SK-N-SH treated with all-trans-retinoic acid at 6 μM for 48 hours (cell line): Measurements from ENCODE around the gene HCK.
"Not testable (repeated sequence)": the region's sequence is repeated elsewhere in the genome, so short reads cannot be mapped to it uniquely, and the experiment has no call there.

Experiments
- ATAC-seq: fragments of 200-7000 bp; cut with Tn5 transposase; 3 replicates; pipeline ENCODE4 v1.9.1; 2020; ENCODE audit warnings: mild to moderate bottlenecking, moderate library complexity
- BACH2 ChIP-seq: fragments of 250-450 bp; sonication (Bioruptor Pico); IDR thresholded peaks from 2 replicates; pipeline ENCODE4 v1.9.0; 2021; ENCODE audit warnings: mild to moderate bottlenecking, borderline replicate concordance
- CREB5 ChIP-seq: fragments of 250-450 bp; sonication (Bioruptor Pico); IDR thresholded peaks from 2 replicates; pipeline ENCODE4 v1.5.1; 2020; ENCODE audit warnings: low read depth, mild to moderate bottlenecking, moderate library complexity
- CSDC2 ChIP-seq: fragments of 250-450 bp; sonication (Bioruptor Pico); IDR thresholded peaks from 2 replicates; pipeline ENCODE4 v1.5.0; 2020; ENCODE audit warnings: mild to moderate bottlenecking, moderate library complexity
- CSRNP3 ChIP-seq: fragments of 250-450 bp; sonication (Bioruptor Pico); IDR thresholded peaks from 2 replicates; pipeline ENCODE4 v1.5.1; 2021; ENCODE audit warnings: mild to moderate bottlenecking, moderate library complexity
- GLIS3 ChIP-seq: fragments of 250-450 bp; sonication (Bioruptor Pico); IDR thresholded peaks from 2 replicates; pipeline ENCODE4 v1.5.0; 2020; ENCODE audit warnings: mild to moderate bottlenecking, moderate library complexity
- ISL1 ChIP-seq: fragments of 250-450 bp; sonication (Bioruptor Pico); IDR thresholded peaks from 2 replicates; pipeline ENCODE4 v2.1.2; 2022; ENCODE audit warnings: mild to moderate bottlenecking, moderate library complexity
- OSR1 ChIP-seq: fragments of 250-450 bp; sonication (Bioruptor Pico); IDR thresholded peaks from 2 replicates; pipeline ENCODE4 v1.8.0; 2022; ENCODE audit warnings: moderate library complexity, mild to moderate bottlenecking, inconsistent platforms
- PPARA ChIP-seq: fragments of 250-450 bp; sonication (Bioruptor Pico); IDR thresholded peaks from 2 replicates; pipeline ENCODE4 v1.5.0; 2020; ENCODE audit warnings: mild to moderate bottlenecking, borderline replicate concordance
- RARB ChIP-seq: fragments of 250-450 bp; sonication (Bioruptor Pico); IDR thresholded peaks from 2 replicates; pipeline ENCODE4 v1.8.0; 2021; ENCODE audit warnings: mild to moderate bottlenecking, moderate library complexity
- SNAI2 ChIP-seq: fragments of 250-450 bp; sonication (Bioruptor Pico); IDR thresholded peaks from 2 replicates; pipeline ENCODE4 v1.5.0; 2020; ENCODE audit warnings: mild to moderate bottlenecking, moderate library complexity
- TCF4 ChIP-seq: fragments of 250-450 bp; sonication (Bioruptor Pico); IDR thresholded peaks from 2 replicates; pipeline ENCODE4 v1.8.0; 2021; ENCODE audit warnings: mild to moderate bottlenecking, moderate library complexity, borderline replicate concordance
- TOX ChIP-seq: fragments of 250-450 bp; sonication (Bioruptor Pico); IDR thresholded peaks from 2 replicates; pipeline ENCODE4 v1.8.0; 2021; ENCODE audit warnings: mild to moderate bottlenecking, moderate library complexity, borderline replicate concordance
- ZC3H10 ChIP-seq: fragments of 250-450 bp; sonication (Bioruptor Pico); IDR thresholded peaks from 2 replicates; pipeline ENCODE4 v1.5.1; 2021; ENCODE audit warnings: mild to moderate bottlenecking, moderate library complexity
- ZFP3 ChIP-seq: fragments of 250-450 bp; sonication (Bioruptor Pico); IDR thresholded peaks from 2 replicates; pipeline ENCODE4 v1.5.0; 2020; ENCODE audit warnings: mild to moderate bottlenecking, moderate library complexity
- ZFP30 ChIP-seq: fragments of 450-650 bp; formaldehyde crosslinking; IDR thresholded peaks from 2 replicates; pipeline ENCODE4 v1.5.0; 2022; ENCODE audit warnings: mild to moderate bottlenecking, moderate library complexity
- ZNF565 ChIP-seq: fragments of 450-650 bp; formaldehyde crosslinking; conservative IDR thresholded peaks from 2 replicates; pipeline ENCODE4 v1.5.0; 2020; ENCODE audit warnings: low read depth, mild to moderate bottlenecking, moderate library complexity
- ZNF70 ChIP-seq: fragments of 450-650 bp; formaldehyde crosslinking; IDR thresholded peaks from 2 replicates; pipeline ENCODE4 v1.5.0; 2020; ENCODE audit warnings: mild to moderate bottlenecking, moderate library complexity
- ZNF8 ChIP-seq: fragments of 450-650 bp; formaldehyde crosslinking; IDR thresholded peaks from 2 replicates; pipeline ENCODE4 v1.5.0; 2020; ENCODE audit warnings: mild to moderate bottlenecking, moderate library complexity
- TF ChIP-seq, protein P1 (sequence below): fragments of 250-450 bp; sonication (Bioruptor Pico); IDR thresholded peaks from 2 replicates; pipeline ENCODE4 v1.8.0; 2020; ENCODE audit warnings: mild to moderate bottlenecking, moderate library complexity, borderline replicate concordance
- TF ChIP-seq, protein P2 (sequence below): fragments of 250-450 bp; sonication (Bioruptor Pico); IDR thresholded peaks from 2 replicates; pipeline ENCODE4 v1.8.0; 2021; ENCODE audit warnings: low read depth, mild to moderate bottlenecking, moderate library complexity, borderline replicate concordance
- TF ChIP-seq, protein P3 (sequence below): fragments of 250-450 bp; sonication (Bioruptor Pico); IDR thresholded peaks from 2 replicates; pipeline ENCODE4 v1.5.0; 2020; ENCODE audit warnings: mild to moderate bottlenecking, moderate library complexity

The HCK gene

GRCh38 chr20:32029561-32029960 lies 22.5 kb upstream of the HCK start (continued):
- no peak for TF ChIP-seq OSR1 (CRISPR knock-in tag)
- TF ChIP-seq, protein P1, sequence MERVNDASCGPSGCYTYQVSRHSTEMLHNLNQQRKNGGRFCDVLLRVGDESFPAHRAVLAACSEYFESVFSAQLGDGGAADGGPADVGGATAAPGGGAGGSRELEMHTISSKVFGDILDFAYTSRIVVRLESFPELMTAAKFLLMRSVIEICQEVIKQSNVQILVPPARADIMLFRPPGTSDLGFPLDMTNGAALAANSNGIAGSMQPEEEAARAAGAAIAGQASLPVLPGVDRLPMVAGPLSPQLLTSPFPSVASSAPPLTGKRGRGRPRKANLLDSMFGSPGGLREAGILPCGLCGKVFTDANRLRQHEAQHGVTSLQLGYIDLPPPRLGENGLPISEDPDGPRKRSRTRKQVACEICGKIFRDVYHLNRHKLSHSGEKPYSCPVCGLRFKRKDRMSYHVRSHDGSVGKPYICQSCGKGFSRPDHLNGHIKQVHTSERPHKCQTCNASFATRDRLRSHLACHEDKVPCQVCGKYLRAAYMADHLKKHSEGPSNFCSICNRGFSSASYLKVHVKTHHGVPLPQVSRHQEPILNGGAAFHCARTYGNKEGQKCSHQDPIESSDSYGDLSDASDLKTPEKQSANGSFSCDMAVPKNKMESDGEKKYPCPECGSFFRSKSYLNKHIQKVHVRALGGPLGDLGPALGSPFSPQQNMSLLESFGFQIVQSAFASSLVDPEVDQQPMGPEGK: no peak
- no peak for TF ChIP-seq ZC3H10 (CRISPR knock-in tag)
- TF ChIP-seq ISL1 (CRISPR knock-in tag): no peak
- no peak for TF ChIP-seq SNAI2 (CRISPR knock-in tag)
- no peak for TF ChIP-seq ZNF565
- no peak for TF ChIP-seq TCF4 (CRISPR knock-in tag)
- TF ChIP-seq ZNF70: no peak
- no peak for TF ChIP-seq CSDC2 (CRISPR knock-in tag)
- TF ChIP-seq, all 23 proteins: peak for 0

DNA sequence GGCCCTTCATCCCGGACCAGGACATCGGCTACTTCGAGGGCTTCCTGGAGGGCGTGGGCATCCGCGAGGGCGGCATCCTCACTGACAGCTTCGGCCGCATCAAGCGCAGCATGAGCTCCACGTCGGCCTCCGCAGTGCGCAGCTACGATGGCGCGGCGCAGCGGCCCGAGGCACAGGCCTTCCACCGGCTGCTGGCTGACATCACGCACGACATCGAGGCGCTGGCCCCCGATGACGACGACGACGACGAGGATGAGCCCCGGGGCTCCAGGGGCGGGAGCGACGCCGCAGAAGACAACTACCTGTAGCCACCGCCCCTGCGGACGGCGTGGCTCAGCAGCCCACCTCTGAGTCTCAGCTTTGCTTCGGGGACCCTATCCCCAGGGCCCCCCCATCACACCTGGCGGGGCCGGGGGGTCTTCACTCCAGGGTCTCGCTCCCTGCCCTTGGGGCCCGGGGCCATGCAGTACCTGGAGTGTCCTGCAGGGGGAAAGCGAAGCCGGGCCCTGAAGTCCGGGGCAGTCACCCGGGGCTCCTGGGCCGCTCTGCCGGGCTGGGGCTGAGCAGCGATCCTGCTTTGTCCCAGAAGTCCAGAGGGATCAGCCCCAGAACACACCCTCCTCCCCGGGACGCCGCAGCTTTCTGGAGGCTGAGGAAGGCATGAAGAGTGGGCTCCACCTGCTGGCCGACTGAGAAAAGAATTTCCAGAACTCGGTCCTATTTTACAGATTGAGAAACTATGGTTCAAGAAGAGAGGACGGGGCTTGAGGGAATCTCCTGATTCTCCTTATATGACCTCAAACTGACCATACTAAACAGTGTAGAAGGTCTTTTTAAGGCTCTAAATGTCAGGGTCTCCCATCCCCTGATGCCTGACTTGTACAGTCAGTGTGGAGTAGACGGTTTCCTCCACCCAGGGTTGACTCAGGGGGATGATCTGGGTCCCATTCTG lies 20.8 kb upstream of the HCK start:
- TF ChIP-seq CSDC2 (CRISPR knock-in tag) (no peak), ZC3H10 (CRISPR knock-in tag) (no peak), TOX (no peak), ZNF8 (CRISPR knock-in tag) (no peak), OSR1 (CRISPR knock-in tag) (no peak), TCF4 (CRISPR knock-in tag) (no peak), RARB (CRISPR knock-in tag) (no peak), BACH2 (CRISPR knock-in tag) (no peak), CREB5 (no peak), ZFP30 (CRISPR knock-in tag) (no peak), ZNF70 (no peak)
- TF ChIP-seq, protein P2, sequence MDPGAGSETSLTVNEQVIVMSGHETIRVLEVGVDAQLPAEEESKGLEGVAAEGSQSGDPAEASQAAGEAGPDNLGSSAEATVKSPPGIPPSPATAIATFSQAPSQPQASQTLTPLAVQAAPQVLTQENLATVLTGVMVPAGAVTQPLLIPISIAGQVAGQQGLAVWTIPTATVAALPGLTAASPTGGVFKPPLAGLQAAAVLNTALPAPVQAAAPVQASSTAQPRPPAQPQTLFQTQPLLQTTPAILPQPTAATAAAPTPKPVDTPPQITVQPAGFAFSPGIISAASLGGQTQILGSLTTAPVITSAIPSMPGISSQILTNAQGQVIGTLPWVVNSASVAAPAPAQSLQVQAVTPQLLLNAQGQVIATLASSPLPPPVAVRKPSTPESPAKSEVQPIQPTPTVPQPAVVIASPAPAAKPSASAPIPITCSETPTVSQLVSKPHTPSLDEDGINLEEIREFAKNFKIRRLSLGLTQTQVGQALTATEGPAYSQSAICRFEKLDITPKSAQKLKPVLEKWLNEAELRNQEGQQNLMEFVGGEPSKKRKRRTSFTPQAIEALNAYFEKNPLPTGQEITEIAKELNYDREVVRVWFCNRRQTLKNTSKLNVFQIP (CRISPR knock-in tag): no peak
- TF ChIP-seq, all 23 proteins: peak for 0
- peak; percentile 94 for ATAC-seq

GRCh38 chr20:32033316-32033715 lies 18.7 kb upstream of the HCK start:
- no peak for ATAC-seq
- no peak for TF ChIP-seq PPARA (CRISPR knock-in tag)
- no peak for TF ChIP-seq GLIS3 (CRISPR knock-in tag)
- TF ChIP-seq TCF4 (CRISPR knock-in tag): no peak
- no peak for TF ChIP-seq CREB5
- no peak for TF ChIP-seq ZNF565
- no peak for TF ChIP-seq CSDC2 (CRISPR knock-in tag)
- TF ChIP-seq ZFP30 (CRISPR knock-in tag): no peak
- no peak for TF ChIP-seq OSR1 (CRISPR knock-in tag)
- no peak for TF ChIP-seq ZFP3
- TF ChIP-seq, protein P1: no peak
- no peak for TF ChIP-seq BACH2 (CRISPR knock-in tag)
- TF ChIP-seq TOX: no peak
- TF ChIP-seq ZC3H10 (CRISPR knock-in tag): no peak
- no peak for TF ChIP-seq ZNF8 (CRISPR knock-in tag)
- TF ChIP-seq CSRNP3: no peak
- TF ChIP-seq, protein P3, sequence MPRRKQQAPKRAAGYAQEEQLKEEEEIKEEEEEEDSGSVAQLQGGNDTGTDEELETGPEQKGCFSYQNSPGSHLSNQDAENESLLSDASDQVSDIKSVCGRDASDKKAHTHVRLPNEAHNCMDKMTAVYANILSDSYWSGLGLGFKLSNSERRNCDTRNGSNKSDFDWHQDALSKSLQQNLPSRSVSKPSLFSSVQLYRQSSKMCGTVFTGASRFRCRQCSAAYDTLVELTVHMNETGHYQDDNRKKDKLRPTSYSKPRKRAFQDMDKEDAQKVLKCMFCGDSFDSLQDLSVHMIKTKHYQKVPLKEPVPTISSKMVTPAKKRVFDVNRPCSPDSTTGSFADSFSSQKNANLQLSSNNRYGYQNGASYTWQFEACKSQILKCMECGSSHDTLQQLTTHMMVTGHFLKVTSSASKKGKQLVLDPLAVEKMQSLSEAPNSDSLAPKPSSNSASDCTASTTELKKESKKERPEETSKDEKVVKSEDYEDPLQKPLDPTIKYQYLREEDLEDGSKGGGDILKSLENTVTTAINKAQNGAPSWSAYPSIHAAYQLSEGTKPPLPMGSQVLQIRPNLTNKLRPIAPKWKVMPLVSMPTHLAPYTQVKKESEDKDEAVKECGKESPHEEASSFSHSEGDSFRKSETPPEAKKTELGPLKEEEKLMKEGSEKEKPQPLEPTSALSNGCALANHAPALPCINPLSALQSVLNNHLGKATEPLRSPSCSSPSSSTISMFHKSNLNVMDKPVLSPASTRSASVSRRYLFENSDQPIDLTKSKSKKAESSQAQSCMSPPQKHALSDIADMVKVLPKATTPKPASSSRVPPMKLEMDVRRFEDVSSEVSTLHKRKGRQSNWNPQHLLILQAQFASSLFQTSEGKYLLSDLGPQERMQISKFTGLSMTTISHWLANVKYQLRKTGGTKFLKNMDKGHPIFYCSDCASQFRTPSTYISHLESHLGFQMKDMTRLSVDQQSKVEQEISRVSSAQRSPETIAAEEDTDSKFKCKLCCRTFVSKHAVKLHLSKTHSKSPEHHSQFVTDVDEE (CRISPR knock-in tag): no peak
- TF ChIP-seq RARB (CRISPR knock-in tag): no peak
- TF ChIP-seq, protein P2 (CRISPR knock-in tag): no peak

GRCh38 chr20:32033721-32034120 lies 18.3 kb upstream of the HCK start:
- not testable (repeated sequence) for ATAC-seq
